Medulla oblongata (tissue), 1 donor: ENCODE results near the gene SSR4.

Experiments
- DNase-seq: peaks from one replicate; pipeline ENCODE4 v3.0.0-alpha.2; 2015; ENCODE audit errors: extremely low spot score

The SSR4 gene

GRCh38 chrX:153780678-153781427, 13.6 kb upstream of the SSR4 start, which contains the start of gene SRPK3:
Gene SRPK3, plus strand, starts transcription at chrX:153781041. Its CDS starts 46 bp downstream, at chrX:153781087.
- DNase-seq, result no peak

DNA sequence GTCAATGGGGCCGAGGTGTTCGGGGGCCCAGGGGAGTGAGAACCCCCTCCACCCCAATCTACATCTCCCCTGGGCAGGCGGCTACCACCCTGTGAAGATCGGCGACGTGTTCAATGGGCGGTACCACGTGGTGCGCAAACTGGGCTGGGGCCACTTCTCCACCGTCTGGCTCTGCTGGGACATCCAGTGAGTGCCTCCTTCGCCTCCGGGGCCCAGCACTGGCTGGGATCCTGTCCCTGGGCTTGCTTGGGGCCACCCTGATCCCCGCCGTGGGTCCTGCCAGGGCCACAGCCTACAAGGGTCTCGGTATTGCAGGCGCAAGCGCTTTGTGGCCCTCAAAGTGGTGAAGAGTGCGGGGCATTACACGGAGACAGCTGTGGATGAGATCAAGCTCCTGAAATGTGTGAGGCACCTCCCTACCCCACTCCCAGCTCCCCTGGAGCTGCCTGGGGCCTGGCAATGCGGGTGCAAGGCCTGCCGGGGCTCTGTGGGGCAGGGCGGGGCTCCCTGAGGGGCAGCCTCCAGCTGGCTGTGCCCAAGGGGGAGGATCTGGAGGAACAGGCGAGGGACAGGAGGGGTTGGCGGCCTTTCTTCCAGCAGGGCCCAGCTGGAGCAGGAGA, 12.9 kb upstream of the SSR4 start:
- DNase-seq, result no peak

DNA sequence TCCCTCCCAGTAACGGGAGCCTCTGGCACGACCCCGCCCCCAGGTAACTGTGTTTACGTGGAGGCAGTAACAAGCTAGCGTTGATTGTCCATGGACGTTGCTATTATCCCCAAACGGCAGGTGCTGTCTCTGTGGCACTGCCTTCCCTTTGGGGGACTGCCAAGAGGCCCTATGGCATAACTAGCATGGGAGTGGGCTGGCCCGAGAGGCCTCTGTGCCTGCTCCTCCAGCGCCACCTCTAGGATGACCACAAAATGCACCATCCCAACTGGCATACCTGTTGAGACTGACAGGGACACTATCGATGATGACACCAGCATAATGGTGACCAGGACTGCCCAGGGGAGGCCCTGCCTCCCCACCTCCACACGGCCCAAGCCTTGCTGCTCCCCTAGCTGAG, 12.2 kb upstream of the SSR4 start:
- DNase-seq, result no peak

- no peak for DNase-seq
Observed at GRCh38 chrX:153782871-153783270, 11.6 kb upstream of the SSR4 start.

DNA sequence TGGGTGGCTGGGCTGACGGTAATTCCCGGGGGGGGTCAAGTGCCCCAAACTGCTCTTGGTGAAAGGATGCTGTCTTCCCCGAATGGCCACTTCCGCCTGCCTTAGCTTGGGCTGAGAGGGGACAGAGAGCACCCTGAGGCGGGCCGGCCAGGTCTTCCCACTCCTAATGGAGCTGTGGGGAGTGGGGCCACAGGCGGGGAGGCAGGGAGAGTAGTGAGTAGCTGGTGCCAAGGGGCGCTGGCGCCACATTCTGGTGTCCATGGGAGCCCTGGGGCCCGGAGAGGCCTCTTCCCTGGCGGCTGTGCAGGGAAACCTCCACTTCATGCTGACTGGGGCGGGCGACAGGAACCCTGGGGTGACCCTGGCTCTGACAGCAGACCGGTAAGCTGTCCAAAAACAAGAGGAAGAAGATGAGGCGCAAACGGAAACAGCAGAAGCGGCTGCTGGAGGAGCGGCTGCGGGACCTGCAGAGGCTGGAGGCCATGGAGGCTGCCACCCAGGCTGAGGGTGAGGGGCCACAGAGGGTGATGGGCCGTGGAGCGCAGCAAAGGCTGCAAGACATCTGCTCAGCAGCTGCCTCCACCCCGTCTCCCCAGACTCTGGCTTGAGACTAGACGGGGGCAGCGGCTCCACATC, 11.0 kb upstream of the SSR4 start:
- DNase-seq, result no peak

GRCh38 chrX:153784325-153784967, 10.0 kb upstream of the SSR4 start:
- no peak for DNase-seq

DNA sequence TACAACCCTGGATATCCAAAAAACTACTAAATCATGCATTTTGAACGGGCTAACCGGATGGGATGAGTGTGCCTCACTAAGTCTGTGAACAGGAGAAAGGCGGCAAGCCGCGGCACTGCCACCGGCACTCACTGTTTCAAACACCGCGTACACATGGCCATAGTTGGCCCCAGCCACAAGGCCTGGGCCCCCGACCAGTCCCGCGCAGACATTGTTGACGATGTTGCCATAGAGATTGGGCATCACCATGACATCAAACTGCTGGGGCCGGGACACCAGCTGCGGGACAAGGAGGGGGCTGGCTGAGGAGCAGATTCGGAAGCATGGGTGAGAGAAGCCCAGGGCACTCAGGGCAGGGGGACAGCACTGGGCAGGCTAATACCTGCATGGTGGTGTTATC, 7.8 kb upstream of the SSR4 start:
- no peak for DNase-seq

DNA sequence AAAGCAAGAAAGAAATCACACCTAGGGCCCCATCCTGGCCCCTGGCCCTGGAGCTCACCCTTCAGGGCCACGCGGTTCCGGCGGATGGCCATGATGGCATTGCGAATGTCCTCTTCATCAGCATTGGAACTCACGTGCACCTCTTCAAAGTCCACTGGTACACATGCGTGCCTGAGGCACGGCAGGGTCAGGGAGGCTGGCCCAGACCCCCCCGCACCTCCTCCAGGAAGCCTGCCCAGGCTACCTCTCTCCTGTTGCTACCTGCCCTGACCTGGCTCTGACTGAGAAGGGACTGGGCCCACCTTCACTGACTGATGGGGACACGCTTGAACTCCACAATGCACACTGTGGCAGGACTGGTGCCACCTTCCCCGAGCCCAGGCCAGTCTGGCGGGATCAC, 4.8 kb upstream of the SSR4 start:
- no peak for DNase-seq

DNA sequence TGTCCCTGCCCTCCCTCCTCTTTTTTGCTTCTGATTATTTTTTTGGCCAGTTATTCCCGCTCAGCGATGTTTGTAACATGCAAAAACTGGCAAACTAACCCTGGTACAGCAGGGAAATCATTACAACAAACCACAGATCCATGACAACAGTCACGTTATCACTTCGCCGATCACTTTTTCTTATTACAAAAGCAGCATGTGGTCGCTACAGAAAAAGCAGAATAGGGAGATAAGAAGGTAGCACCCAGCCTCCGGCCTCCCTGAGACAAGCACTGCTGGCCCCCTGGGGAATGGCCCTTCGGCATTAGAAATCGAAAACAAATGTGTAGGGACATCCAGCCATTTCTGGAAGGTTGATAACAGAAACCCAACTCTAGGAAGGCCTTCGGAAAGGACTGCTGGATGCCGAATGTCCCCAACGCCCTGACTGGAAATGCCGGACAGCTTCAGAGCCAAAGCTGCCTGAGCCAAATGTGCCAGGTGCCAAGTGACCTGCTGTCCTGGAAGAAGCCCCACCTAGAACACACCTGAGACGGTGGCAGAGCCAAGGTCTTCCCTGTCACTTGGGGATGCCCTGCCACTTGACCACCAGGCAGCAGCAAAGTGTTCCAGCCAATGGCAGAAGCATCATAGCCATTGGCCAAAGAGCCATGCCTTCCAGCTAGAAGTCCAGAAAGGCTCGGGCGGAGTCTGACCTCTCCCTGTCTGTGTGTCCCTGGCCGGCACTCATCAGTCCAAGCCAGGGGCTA, 3.2 kb upstream of the SSR4 start:
- no peak for DNase-seq

DNA sequence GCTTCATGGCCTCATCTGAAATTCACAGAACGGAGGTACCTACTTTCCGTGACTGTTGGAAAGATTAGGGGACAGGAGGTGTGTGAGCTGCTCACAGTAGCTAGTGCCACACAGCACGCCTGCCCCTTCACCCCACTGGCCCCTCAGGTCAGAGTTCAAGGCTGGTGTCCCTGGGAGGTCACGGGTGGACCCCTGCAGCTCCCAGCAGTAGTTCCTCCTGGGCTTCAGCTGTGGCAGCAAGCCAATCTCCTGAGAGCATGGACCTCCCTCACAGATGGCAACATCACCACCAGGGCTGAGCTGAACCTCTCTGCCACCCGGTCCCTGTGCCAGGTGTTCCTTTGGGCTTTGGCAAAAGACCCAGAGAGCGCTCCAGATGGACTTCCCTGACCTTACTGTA, 2.1 kb upstream of the SSR4 start:
- no peak for DNase-seq

GRCh38 chrX:153793291-153793690, 1.2 kb upstream of the SSR4 start:
- DNase-seq, result no peak

- no peak for DNase-seq
Observed at GRCh38 chrX:153794897-153795816, 689 bp downstream of the SSR4 start.

GRCh38 chrX:153797415-153798015, 3.0 kb downstream of the SSR4 start:
- no peak for DNase-seq

DNA sequence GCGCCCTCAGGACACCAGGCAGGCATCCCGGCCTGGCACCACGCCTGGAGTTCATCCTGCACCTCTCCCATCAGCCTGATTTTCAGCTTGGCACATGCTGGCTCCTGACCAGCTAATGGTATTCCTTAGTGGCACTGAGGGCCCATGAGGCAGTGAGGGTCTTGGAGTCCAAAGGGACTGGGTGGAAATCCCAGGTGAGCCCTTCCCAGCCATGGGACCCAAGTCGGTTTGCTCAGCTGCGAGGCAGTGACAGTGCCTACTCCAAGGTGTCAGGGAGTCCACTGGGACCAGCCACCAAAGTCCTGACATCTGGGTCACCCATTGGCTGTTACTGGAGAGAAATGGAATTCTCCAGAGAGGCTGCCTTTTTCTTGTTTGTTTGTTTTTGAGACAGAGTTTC, 4.9 kb downstream of the SSR4 start:
- DNase-seq, result no peak

DNA sequence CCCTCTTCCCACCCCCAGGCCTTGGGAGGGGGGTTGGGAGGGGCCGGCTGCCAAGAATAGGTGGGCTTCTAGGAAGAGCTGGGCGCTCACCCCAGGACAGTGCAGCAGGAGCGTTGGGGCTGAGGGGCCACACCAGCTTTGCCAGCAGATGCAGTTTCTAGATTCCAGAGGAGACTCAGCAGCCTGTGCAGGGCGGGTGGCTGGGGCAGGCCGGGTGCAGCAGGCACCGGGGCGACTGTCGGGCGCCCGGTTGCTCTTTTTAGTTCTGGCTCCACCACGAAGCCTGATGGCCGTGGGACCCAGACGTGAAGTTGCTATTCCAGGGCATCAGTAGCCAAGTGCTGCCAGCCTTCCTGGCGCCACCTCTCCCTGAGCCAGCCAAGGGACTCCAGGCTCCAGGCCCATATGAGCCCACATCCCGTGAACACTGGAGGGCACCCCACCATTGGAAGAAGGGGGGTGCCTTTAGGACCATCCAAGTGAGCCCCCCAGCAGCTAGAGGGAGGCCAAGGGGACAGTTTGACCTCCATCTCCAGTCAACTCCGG, 5.8 kb downstream of the SSR4 start:
- peak; percentile 38 for DNase-seq

DNA sequence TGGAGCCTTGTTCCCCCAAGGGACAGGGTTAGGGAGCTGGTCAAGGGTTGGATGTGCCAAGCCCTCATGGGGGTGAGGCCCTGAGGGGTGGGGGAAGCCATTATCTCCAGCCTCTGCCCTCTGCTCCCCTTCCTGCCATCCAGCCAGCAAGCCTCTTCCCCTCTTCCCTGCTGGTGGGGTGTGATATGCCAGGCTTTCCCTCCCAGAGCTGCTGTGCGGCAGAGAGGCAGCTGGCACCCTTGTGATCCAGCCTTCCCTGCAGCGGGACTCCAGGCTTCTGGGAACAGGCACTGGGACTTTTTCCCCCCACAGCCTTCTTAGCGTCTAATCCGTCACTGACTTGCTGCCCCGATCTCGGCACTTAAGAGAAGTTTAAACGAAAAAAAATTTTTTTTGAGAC, 6.3 kb downstream of the SSR4 start:
- peak; percentile 22 for DNase-seq

DNA sequence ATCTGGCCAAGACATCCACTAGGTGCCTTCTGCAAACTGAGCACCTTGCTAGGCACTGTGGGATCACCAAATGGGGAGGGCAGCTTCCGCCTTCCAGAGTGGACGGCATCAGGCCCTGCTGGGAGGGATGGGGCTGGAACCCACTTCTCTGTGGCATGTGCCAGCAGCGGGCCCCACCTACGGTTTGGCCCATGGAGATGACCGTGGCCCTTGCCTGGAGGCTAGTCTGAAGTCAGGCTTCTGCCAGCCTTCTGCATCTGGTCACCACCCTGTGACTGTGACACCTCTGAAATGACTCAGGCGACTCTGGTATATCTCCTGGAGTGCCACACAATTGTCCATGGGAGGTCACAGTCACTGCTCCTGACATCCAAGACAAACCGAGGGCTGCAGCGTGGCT, 7.2 kb downstream of the SSR4 start:
- DNase-seq, result no peak

- no peak for DNase-seq
Observed at GRCh38 chrX:153802513-153803045, 8.1 kb downstream of the SSR4 start.

DNA sequence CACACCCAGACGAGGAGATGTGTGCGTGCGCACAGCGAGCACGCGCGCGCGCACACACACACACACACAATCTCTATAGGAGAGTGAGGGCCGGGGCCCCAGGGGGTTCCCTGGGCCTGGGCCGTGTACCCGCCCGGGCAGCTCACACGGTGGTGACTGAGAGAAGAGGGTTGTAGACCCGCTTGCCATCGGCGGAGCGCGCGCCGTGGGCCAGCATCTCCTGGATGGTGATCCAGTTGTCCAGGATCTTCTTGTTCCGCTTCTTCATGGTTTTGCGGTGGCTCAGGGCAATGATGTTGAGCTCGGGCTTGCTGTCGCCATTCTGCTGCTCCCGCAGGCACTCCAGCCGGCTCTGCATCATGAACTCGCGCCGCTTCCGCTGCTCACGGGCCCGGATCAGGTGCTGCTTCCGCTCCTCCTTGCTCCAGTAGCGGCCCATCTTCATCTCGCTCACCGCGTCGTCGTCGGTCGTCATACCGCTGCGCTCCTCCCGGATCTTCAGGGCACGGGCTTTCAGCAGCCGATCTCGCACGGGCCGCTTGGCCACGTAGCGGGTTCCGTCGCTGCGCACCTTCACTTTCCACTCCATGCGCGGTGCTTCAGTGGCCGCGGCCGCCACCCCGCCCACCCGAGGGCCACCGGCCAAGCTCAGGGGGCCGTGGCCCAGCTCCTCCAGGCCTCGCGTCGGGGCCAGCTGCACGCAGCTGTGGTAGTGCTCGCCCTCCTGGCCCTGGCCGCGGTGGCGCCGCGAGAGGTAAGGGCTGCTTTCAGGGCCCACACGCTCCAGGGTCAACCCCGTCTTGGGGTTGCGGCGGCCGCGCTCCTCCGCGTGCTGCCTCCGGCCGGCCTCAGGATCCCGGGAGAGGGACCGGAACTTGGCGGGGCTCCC, 9.0 kb downstream of the SSR4 start:
- DNase-seq, result no peak
